Stimulated activated CD8-positive, alpha-beta memory T cell treated with anti-CD3 and anti-CD28 coated beads, Interleukin-4, amount 100 ng/mL, for 24 hours (primary cell): ENCODE data around the gene NUTF2.
A peak's percentile ranks its signal among the peaks of the same experiment; 100 is the strongest.

Experiments used
- DNase-seq: peaks from one replicate; pipeline ENCODE4 v3.0.0-alpha.2; 2020; ENCODE audit warnings: low read depth

NUTF2 gene

GRCh38 chr16:67837811-67838210, 8.9 kb upstream of the NUTF2 start:
- DNase-seq = no peak

- no peak for DNase-seq
These were observed 5.4 kb upstream of the NUTF2 start for GRCh38 chr16:67841198-67841815.

DNA sequence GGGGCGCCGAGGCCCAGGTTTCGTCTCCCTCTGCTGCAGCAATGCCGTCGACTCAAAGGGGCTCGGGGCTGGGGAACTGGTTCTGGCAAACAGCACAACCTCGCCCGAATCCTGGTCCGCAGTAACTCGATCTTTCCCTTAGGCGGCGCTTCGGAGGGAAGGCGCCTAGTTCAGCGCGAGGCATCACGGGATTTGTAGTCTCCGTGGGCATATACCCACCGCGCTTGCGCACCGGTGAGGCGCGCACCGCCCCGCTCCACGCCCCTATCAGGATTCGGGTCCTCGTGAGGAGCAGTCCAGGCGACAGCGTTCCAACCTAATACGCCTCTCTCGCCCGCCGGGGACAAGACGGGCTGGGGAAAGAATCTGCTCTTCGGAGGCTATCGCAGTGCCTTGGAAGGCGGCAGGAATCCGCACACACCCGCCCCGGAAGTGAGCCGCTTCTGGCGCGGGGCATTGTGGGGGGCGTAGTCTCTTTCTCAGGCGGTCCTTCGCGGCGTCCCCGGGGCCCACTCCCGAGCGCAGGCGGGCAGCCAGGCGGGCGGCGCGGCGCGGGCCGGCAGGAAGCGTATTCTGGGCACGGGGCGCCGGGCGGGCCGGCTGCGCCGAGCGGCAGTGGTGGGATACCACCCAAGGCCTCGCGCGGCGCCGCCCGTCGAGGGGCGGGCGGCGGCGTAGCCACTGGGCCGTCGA, 4.8 kb upstream of the NUTF2 start, which contains the start of gene THAP11:
Gene THAP11 (plus strand): TSS at position 505 of the 693 bp plus-strand sequence. CDS start 235 bp downstream, outside the sequence.
- peak; percentile 89 for DNase-seq

- DNase-seq = peak; percentile 33
These were observed 4.0 kb upstream of the NUTF2 start for GRCh38 chr16:67842509-67843342.

GRCh38 chr16:67843343-67843765, 3.4 kb upstream of the NUTF2 start:
- DNase-seq = no peak

- no peak for DNase-seq
These were observed 2.2 kb upstream of the NUTF2 start for GRCh38 chr16:67844497-67844896.

GRCh38 chr16:67845291-67846062, 1.3 kb upstream of the NUTF2 start:
- DNase-seq = no peak

- DNase-seq = no peak
These were observed 742 bp upstream of the NUTF2 start for GRCh38 chr16:67846063-67846319.

- DNase-seq = no peak
These were observed 530 bp downstream of the NUTF2 start, which contains the start of gene CENPT for GRCh38 chr16:67847064-67847861. Gene CENPT, minus strand, starts transcription at chr16:67847693. Its CDS starts 13,834 bp downstream, at chr16:67833859.

DNA sequence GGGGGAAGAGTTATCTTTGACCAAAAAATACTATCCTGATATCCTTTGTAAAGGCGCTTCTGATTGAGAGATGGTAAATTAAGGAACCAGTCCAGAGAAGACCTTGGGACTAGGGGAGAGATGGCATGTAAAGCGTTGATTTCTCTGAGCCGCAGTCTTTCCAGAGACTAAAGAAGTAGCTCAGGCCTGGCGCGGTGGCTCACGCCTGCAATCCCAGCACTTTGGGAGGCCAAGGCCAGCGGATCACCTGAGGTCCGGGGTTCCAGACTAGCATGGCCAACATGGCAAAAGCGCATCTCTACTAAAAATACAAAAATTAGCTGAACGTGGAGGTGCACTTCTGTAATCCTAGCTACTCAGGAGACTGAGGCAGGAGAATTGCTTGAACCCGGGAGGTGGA, 1.4 kb downstream of the NUTF2 start:
- DNase-seq = no peak

DNA sequence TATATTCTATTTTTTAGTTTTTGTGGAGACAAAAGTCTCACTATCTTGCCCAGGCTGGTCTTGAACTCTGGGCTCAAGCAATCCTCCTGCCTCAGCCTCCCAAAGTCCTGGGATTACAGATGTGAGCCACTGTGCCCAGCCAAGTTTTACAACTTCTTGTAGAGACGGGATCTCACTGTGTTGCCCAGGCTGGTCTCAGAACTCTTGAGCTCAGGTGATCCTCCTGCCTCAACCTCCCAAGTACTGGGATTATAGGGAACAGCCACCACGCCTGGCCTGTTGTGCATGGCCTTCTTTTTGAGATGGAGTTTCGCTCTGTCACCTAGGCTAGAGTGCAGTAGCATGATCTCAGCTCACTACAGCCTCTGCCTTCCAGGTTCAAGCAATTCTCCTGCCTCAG, 6.9 kb downstream of the NUTF2 start:
- DNase-seq = no peak

DNA sequence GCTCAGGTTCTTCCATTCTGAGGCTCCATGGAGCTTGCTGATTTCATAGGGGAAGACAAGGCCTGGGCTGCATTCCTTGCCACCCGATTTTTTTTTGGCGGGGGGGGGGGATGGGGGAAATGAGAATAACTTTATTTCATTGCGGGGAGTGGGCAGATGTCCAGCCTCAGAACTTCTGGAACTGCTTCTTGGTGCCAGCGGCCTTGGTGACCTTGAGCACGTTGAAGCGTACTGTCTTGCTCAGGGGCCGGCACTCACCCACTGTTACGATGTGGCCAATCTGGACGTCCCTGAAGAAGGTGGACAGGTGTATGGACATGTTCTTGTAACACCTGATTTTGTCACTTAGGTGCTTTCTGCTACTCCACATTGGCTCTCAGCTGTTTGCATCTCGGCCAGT, 9.1 kb downstream of the NUTF2 start:
- DNase-seq = no peak

GRCh38 chr16:67856927-67857546, 10.3 kb downstream of the NUTF2 start:
- DNase-seq = no peak

DNA sequence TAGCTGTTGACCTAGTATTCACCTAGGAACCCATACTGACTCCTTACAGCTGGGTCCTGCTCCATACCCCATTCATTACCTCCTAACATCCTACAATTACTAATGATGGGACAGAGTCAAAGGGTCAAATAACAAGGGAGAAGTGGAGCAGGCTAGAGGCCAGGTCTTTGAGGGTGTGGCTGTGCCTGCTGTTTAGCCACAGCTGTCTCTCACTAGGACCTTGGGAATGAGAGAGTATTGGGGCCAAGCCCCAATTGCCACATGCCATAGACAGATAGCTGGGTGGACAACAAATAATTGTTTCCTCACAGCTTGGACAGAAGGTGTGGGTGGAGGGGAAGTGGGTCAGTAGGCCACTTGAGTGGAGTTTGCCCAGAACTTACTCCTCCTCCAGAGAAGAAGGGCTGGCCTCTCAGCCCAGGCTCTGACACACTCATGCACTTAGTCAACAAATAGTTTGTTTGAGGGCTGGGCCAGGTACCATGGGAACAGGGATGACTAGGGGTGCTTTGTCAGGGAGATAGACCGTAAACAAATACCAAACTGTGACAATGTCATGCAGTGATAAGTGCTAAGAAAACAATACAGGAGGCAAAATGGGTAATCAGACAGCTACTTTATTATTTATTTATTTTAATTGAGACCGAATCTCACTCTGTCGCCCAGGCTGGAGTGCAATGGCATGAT, 11.0 kb downstream of the NUTF2 start:
- DNase-seq = no peak

DNA sequence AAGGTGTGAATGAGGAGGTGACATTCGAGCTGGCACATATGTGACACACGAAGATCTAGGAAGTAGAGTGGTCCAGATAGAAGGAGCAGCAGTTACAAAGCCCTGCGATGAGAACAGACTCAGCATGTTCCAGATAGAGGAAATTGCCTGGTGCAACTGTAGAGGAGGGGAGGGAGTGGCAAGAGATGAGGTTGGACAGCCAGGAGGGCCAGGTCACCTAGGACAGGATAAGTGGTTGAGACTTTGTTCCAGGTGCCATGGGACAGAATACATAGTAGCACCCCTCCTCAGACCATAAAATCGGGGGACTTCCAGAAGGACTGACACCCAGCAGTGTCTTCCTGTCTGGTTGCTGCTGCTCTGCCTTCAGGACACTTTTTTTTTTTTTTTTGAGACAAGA, 11.8 kb downstream of the NUTF2 start:
- no peak for DNase-seq

- DNase-seq = no peak
These were observed 14.1 kb downstream of the NUTF2 start for GRCh38 chr16:67860589-67861398.

GRCh38 chr16:67861877-67862276, 15.1 kb downstream of the NUTF2 start:
- DNase-seq = no peak

- DNase-seq = no peak
These were observed 16.2 kb downstream of the NUTF2 start for GRCh38 chr16:67862623-67863583.
